HFF-Myc (cell line): ENCODE data around the gene MYCBPAP.

Source experiments
- DNase-seq: peaks from one replicate; pipeline ENCODE4 v3.0.0-alpha.2; 2011; ENCODE audit warnings: low read depth; ENCODE audit errors: extremely low read depth
- H3K4me3 ChIP-seq: replicated peaks from 2 replicates; pipeline ENCODE4 v1.5.1; 2011; ENCODE audit warnings: low read depth, mild to moderate bottlenecking, control low read depth, low read length
- TF ChIP-seq, protein P1 (sequence below): IDR thresholded peaks from 2 replicates; pipeline ENCODE4 v1.5.1; 2012; ENCODE audit warnings: mild to moderate bottlenecking, low read depth, low read length, control low read depth; ENCODE audit errors: missing control alignments

The MYCBPAP gene

DNA sequence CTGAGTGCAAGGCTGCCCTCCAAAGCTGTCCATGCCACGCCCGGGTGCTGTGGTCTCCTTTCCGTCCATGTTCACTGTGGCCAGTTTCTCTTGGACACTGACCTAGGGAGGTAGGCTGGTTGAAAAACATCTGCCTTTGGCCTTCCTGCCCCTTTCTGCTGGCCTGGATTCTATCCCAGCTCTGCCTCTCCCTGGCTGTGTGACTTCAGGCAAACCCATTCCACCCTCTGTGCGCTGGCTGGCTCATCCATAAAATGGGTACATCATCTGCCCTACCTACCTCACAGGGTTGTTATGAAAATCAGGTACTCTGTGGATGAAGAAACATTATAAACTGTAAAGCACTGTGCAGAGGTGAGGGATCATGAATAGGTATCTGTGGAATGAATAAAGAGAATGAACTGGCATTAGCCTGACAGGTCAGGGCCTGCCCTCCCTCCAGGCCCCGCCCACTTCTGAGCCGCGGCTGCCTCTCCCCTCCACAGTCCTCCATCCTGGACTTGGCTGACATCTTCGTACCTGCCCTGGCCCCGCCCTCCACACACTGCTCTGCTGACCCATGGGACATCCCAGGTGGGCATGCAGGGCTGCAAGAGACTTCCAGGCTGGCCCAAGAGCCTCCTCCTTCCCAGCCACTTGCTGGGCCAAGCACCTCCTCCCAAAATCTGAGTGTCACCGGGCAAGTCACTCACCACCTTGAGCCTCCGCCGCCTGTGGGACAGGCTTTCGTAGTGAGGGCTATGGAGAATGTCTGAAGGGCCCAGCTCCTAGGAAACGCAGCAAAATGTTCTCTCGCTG lies 31.7 kb downstream of the MYCBPAP start:
- DNase-seq: no peak
- H3K4me3 ChIP-seq: no peak overlapping the region
- TF ChIP-seq, protein P1, sequence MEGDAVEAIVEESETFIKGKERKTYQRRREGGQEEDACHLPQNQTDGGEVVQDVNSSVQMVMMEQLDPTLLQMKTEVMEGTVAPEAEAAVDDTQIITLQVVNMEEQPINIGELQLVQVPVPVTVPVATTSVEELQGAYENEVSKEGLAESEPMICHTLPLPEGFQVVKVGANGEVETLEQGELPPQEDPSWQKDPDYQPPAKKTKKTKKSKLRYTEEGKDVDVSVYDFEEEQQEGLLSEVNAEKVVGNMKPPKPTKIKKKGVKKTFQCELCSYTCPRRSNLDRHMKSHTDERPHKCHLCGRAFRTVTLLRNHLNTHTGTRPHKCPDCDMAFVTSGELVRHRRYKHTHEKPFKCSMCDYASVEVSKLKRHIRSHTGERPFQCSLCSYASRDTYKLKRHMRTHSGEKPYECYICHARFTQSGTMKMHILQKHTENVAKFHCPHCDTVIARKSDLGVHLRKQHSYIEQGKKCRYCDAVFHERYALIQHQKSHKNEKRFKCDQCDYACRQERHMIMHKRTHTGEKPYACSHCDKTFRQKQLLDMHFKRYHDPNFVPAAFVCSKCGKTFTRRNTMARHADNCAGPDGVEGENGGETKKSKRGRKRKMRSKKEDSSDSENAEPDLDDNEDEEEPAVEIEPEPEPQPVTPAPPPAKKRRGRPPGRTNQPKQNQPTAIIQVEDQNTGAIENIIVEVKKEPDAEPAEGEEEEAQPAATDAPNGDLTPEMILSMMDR: no peak

GRCh38 chr17:50540560-50541401 lies 32.5 kb downstream of the MYCBPAP start:
- TF ChIP-seq, protein P1: no peak
- no peak for DNase-seq
- no peak overlapping the region for H3K4me3 ChIP-seq

- DNase-seq: no peak
- H3K4me3 ChIP-seq: peak overlapping the region; percentile 51
These were observed 33.1 kb downstream of the MYCBPAP start for GRCh38 chr17:50541402-50541715.

GRCh38 chr17:50541716-50542688 lies 33.8 kb downstream of the MYCBPAP start:
- TF ChIP-seq, protein P1: peak; percentile 29
- H3K4me3 ChIP-seq: peak overlapping the region; percentile 51
- no peak for DNase-seq

More at GRCh38 chr17:50541402-50541715, 33.1 kb downstream of the MYCBPAP start:
- TF ChIP-seq, protein P1: no peak

DNA sequence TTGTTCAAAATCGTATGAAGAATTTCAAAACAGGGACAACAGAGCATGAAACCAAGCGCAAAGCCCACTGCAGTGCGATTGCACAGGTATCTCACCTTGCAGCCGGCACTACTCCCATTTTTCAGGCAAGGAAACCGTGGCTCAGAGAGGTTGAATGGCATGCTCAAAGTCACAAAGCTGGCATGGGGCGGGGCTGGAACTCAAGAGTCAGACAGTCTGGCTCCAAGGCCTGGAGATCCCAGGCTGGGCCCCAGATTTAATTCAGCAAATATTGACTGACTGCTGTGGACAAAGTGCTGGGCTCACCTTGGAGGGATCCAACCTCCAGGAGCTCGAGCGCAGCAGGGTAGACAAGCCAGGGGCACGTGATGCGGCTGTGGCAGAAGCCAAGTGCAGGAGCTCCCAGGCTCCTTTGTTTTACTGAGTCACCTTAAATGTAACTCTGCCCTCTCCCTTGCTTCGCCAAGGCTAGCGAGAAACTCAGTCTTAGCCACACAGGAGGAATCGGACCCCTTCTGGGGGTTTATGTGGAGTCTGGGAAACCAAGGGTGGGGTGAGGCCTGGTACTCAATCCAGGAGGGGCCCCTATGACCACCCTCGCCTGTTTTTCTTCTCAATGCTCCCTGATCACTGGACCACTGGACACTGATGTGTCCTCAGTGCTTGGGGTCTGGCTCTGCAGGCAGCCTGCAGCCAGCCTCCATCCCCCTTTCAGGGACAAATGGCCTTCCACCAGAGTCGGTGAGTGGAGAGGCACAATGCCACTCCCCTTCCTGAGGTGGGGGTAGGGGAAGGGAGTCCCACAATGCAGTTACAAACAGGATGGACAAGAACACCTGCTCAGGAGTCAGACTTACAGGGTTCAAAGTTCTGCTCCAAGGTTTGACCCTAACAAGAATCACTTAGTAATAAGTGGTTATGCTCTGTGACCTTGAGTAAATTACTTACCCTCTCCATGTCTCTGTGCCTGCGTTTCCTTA lies 34.8 kb downstream of the MYCBPAP start:
- TF ChIP-seq, protein P1: no peak
- no peak overlapping the region; the same call in 1 of the 2 replicates for H3K4me3 ChIP-seq
- no peak for DNase-seq
